ENCODE measurements around the gene TNIK.

GRCh38 chr3:171021377-171021776 is 438.8 kb downstream of the TNIK start:
- TF ChIP-seq POLR2A (IDR thresholded peaks at IDR 0.05) (no peak), CTCF (IDR thresholded peaks at IDR 0.05) (no peak)
